ENCODE data around the gene TNFRSF14. TPM values are rescaled to one million over a fixed set of nuclear protein-coding genes. Genes with fewer than 3 reads are reported as not detected.

TNFRSF14 gene
- total RNA-seq (2014; rRNA removed; shearing (Covaris generic)), result 7.4 and 9.0 TPM in 2 replicates

- in situ Hi-C loops (cut with HindIII; ENCODE audit: low sequenced_read_pairs), result no loop called here
- DNase-seq (ENCODE audit: low spot score), result no peak
Observed at GRCh38 chr1:2556277-2556677, at the start of gene TNFRSF14. TSS of gene TNFRSF14 (plus strand) at chr1:2556371. CDS start at chr1:2556665, 294 bp downstream.

GRCh38 chr1:2506901-2507565 lies 49.1 kb upstream of the TNFRSF14 start:
- no peak for DNase-seq (ENCODE audit: low spot score)
- in situ Hi-C loops (cut with HindIII; ENCODE audit: low sequenced_read_pairs), result loop anchor here (25.0 kb wide), 1 partner anchor 95 kb away; the partner anchor contains the start of gene PEX10

GRCh38 chr1:2507744-2508155 lies 48.4 kb upstream of the TNFRSF14 start:
- in situ Hi-C loops (cut with HindIII; ENCODE audit: low sequenced_read_pairs), result loop anchor here (25.0 kb wide), 1 partner anchor 95 kb away; the partner anchor contains the start of gene PEX10
- DNase-seq (ENCODE audit: low spot score), result no peak

GRCh38 chr1:2508180-2508579 lies 48.0 kb upstream of the TNFRSF14 start:
- no peak for DNase-seq (ENCODE audit: low spot score)
- in situ Hi-C loops (cut with HindIII; ENCODE audit: low sequenced_read_pairs), result loop anchor here (25.0 kb wide), 1 partner anchor 96 kb away; the partner anchor contains the start of gene PEX10

- in situ Hi-C loops (cut with HindIII; ENCODE audit: low sequenced_read_pairs), result loop anchor here (25.0 kb wide), 1 partner anchor 96 kb away; the partner anchor contains the start of gene PEX10
- no peak for DNase-seq (ENCODE audit: low spot score)
Observed at GRCh38 chr1:2508751-2509150, 47.4 kb upstream of the TNFRSF14 start.

GRCh38 chr1:2509589-2509988 lies 46.6 kb upstream of the TNFRSF14 start:
- DNase-seq (ENCODE audit: low spot score), result no peak
- in situ Hi-C loops (cut with HindIII; ENCODE audit: low sequenced_read_pairs), result loop anchor here (25.0 kb wide), 1 partner anchor 97 kb away; the partner anchor contains the start of gene PEX10

GRCh38 chr1:2510366-2511155 lies 45.6 kb upstream of the TNFRSF14 start:
- in situ Hi-C loops (cut with HindIII; ENCODE audit: low sequenced_read_pairs), result loop anchor here (25.0 kb wide), 1 partner anchor 98 kb away; the partner anchor contains the start of gene PEX10
- DNase-seq (ENCODE audit: low spot score), result no peak

GRCh38 chr1:2512862-2513421 lies 43.2 kb upstream of the TNFRSF14 start:
- no peak for DNase-seq (ENCODE audit: low spot score)
- in situ Hi-C loops (cut with HindIII; ENCODE audit: low sequenced_read_pairs), result loop anchor here (25.0 kb wide), 1 partner anchor 101 kb away; the partner anchor contains the start of gene PEX10

- DNase-seq (ENCODE audit: low spot score), result no peak
- in situ Hi-C loops (cut with HindIII; ENCODE audit: low sequenced_read_pairs), result loop anchor here (25.0 kb wide), 1 partner anchor 102 kb away; the partner anchor contains the start of gene PEX10
Observed at GRCh38 chr1:2513939-2514652, 42.1 kb upstream of the TNFRSF14 start.

GRCh38 chr1:2514863-2515762 lies 41.1 kb upstream of the TNFRSF14 start:
- in situ Hi-C loops (cut with HindIII; ENCODE audit: low sequenced_read_pairs), result loop anchor here (25.0 kb wide), 1 partner anchor 103 kb away; the partner anchor contains the start of gene PEX10

GRCh38 chr1:2515763-2516080 lies 40.4 kb upstream of the TNFRSF14 start:
- DNase-seq (ENCODE audit: low spot score), result no peak
- in situ Hi-C loops (cut with HindIII; ENCODE audit: low sequenced_read_pairs), result loop anchor here (25.0 kb wide), 1 partner anchor 103 kb away; the partner anchor contains the start of gene PEX10

More at GRCh38 chr1:2514863-2515762, 41.1 kb upstream of the TNFRSF14 start:
- no peak for DNase-seq (ENCODE audit: low spot score)

GRCh38 chr1:2516124-2516523 lies 40.0 kb upstream of the TNFRSF14 start:
- DNase-seq (ENCODE audit: low spot score), result no peak
- in situ Hi-C loops (cut with HindIII; ENCODE audit: low sequenced_read_pairs), result loop anchor here (25.0 kb wide), 1 partner anchor 104 kb away; the partner anchor contains the start of gene PEX10

- in situ Hi-C loops (cut with HindIII; ENCODE audit: low sequenced_read_pairs), result loop anchor here (25.0 kb wide), 1 partner anchor 105 kb away; the partner anchor contains the start of gene PEX10
- DNase-seq (ENCODE audit: low spot score), result no peak
Observed at GRCh38 chr1:2516946-2517345, 39.2 kb upstream of the TNFRSF14 start.

- no peak for DNase-seq (ENCODE audit: low spot score)
- in situ Hi-C loops (cut with HindIII; ENCODE audit: low sequenced_read_pairs), result loop anchor here (25.0 kb wide), 1 partner anchor 106 kb away; the partner anchor contains the start of gene PEX10
Observed at GRCh38 chr1:2517966-2518365, 38.2 kb upstream of the TNFRSF14 start.

GRCh38 chr1:2518528-2518927 lies 37.6 kb upstream of the TNFRSF14 start:
- DNase-seq (ENCODE audit: low spot score), result no peak
- in situ Hi-C loops (cut with HindIII; ENCODE audit: low sequenced_read_pairs), result loop anchor here (25.0 kb wide), 1 partner anchor 106 kb away; the partner anchor contains the start of gene PEX10

- in situ Hi-C loops (cut with HindIII; ENCODE audit: low sequenced_read_pairs), result loop anchor here (25.0 kb wide), 1 partner anchor 107 kb away; the partner anchor contains the start of gene PEX10
- no peak for DNase-seq (ENCODE audit: low spot score)
Observed at GRCh38 chr1:2519029-2519685, 37.0 kb upstream of the TNFRSF14 start.

- in situ Hi-C loops (cut with HindIII; ENCODE audit: low sequenced_read_pairs), result loop anchor here (25.0 kb wide), 1 partner anchor 107 kb away; the partner anchor contains the start of gene PEX10
- DNase-seq (ENCODE audit: low spot score), result no peak
Observed at GRCh38 chr1:2519729-2520128, 36.4 kb upstream of the TNFRSF14 start.
